Thyroid gland (tissue), 4 donors: ENCODE results near the gene AFF3.

ENCODE experiments used
- POLR2A ChIP-seq, 2 donors: fragments of 450-650 bp; IDR thresholded peaks; one replicate each; pipeline ENCODE4 v1.6.1; 2017; ENCODE audit warnings: antibody characterized with exemption in 2 of 2, mild to moderate bottlenecking in 2 of 2, moderate library complexity in 1 of 2
- TF ChIP-seq, protein P1 (sequence below), 6 experiments: fragments of 200-600 bp in 3 of 6; fragments of 450-650 bp in 3 of 6; sonication (generic) in 3 of 6; IDR thresholded peaks; one replicate each; pipeline ENCODE4 v1.5.1; 2016 to 2019; ENCODE audit warnings: antibody characterized with exemption in 6 of 6, mild to moderate bottlenecking in 2 of 6, inconsistent platforms in 1 of 6, moderate library complexity in 1 of 6

DNA sequence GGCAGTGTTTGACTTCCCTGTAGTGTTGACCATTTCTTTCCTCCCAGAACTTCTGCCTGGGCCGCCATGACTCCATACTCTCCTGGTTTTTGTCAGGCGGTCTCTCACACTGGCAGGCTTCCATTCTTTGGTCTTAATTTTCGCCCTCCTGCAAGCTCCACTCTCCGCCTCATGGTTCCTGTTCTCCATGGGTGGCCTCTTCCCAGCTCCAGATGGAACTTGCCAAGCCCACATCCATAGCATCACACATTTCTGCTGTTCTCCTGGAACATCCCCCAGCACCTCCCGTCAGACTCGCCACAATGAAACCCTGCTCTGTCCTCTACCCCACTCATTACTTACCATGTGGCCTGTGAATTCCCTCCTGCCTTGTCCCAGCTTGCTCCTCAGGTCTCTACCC is 896 bp upstream of the AFF3 start:
- TF ChIP-seq, protein P1, sequence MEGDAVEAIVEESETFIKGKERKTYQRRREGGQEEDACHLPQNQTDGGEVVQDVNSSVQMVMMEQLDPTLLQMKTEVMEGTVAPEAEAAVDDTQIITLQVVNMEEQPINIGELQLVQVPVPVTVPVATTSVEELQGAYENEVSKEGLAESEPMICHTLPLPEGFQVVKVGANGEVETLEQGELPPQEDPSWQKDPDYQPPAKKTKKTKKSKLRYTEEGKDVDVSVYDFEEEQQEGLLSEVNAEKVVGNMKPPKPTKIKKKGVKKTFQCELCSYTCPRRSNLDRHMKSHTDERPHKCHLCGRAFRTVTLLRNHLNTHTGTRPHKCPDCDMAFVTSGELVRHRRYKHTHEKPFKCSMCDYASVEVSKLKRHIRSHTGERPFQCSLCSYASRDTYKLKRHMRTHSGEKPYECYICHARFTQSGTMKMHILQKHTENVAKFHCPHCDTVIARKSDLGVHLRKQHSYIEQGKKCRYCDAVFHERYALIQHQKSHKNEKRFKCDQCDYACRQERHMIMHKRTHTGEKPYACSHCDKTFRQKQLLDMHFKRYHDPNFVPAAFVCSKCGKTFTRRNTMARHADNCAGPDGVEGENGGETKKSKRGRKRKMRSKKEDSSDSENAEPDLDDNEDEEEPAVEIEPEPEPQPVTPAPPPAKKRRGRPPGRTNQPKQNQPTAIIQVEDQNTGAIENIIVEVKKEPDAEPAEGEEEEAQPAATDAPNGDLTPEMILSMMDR (IDR thresholded peaks at IDR 0.05), result no peak
- no peak for TF ChIP-seq POLR2A (IDR thresholded peaks at IDR 0.05)
